HG03575 (cell line): Measurements from ENCODE around the gene GRID2.
"Not testable (repeated sequence)": the region's sequence is repeated elsewhere in the genome, so short reads cannot be mapped to it uniquely, and the experiment has no call there.

Source experiments
- ATAC-seq: cut with Tn5 transposase; IDR thresholded peaks from one replicate; pipeline ENCODE4 v1.9.1; 2021; ENCODE audit not compliant: unreplicated experiment, insufficient number of reproducible peaks, low FRiP score; ENCODE audit errors: extremely low read depth

Gene GRID2

GRCh38 chr4:93199492-93199891, 895.7 kb downstream of the GRID2 start:
- no peak for ATAC-seq

- ATAC-seq: no peak
These were observed 897.8 kb downstream of the GRID2 start for GRCh38 chr4:93201471-93202096.

GRCh38 chr4:93203708-93204107, 899.9 kb downstream of the GRID2 start:
- ATAC-seq: no peak

- ATAC-seq: no peak
These were observed 908.5 kb downstream of the GRID2 start for GRCh38 chr4:93212250-93212649.

- ATAC-seq: no peak
These were observed 912.9 kb downstream of the GRID2 start for GRCh38 chr4:93216646-93217045.

GRCh38 chr4:93217431-93217830, 913.7 kb downstream of the GRID2 start:
- ATAC-seq: no peak

- ATAC-seq: no peak
These were observed 918.0 kb downstream of the GRID2 start for GRCh38 chr4:93221771-93222170.

- no peak for ATAC-seq
These were observed 924.3 kb downstream of the GRID2 start for GRCh38 chr4:93228021-93228420.

GRCh38 chr4:93232883-93233282, 929.1 kb downstream of the GRID2 start:
- no peak for ATAC-seq

- ATAC-seq: no peak
These were observed 933.8 kb downstream of the GRID2 start for GRCh38 chr4:93237521-93237920.

GRCh38 chr4:93243262-93243661, 939.5 kb downstream of the GRID2 start:
- ATAC-seq: no peak

- no peak for ATAC-seq
These were observed 957.4 kb downstream of the GRID2 start for GRCh38 chr4:93261207-93261606.

GRCh38 chr4:93263166-93263565, 959.4 kb downstream of the GRID2 start:
- ATAC-seq: no peak

- no peak for ATAC-seq
These were observed 964.0 kb downstream of the GRID2 start for GRCh38 chr4:93267747-93268146.

- ATAC-seq: no peak
These were observed 981.6 kb downstream of the GRID2 start for GRCh38 chr4:93285346-93285745.

- ATAC-seq: no peak
These were observed 985.5 kb downstream of the GRID2 start for GRCh38 chr4:93289241-93289640.

GRCh38 chr4:93289831-93290230, 986.1 kb downstream of the GRID2 start:
- no peak for ATAC-seq

GRCh38 chr4:93299118-93299517, 995.4 kb downstream of the GRID2 start:
- peak; percentile 70 for ATAC-seq

GRCh38 chr4:93300780-93301555, 997.2 kb downstream of the GRID2 start:
- ATAC-seq: not testable (repeated sequence)

GRCh38 chr4:93302310-93302709, 998.5 kb downstream of the GRID2 start:
- ATAC-seq: no peak

GRCh38 chr4:93303440-93303839, 999.7 kb downstream of the GRID2 start:
- ATAC-seq: no peak
